PC-3 (cell line): ENCODE measurements around the gene RANBP10. TPM values are rescaled to one million over a fixed set of nuclear protein-coding genes. Genes with fewer than 3 reads are reported as not detected.

Experiments used
- ATAC-seq: fragments of 200-7000 bp; cut with Tn5 transposase; 2 replicates; pipeline ENCODE4 v1.9.1; 2020; ENCODE audit warnings: mild to moderate bottlenecking, moderate library complexity
- BruUV-seq: library from RNA; stranded (reverse); fragments of 400-500 nt; replicated peaks from 2 replicates; lab custom pipeline; 2021; lab: Mats Ljungman, UMichigan
- CTCF ChIA-PET: fragments of 300-600 bp; sonication (Branson Sonifier 250); formaldehyde crosslinking; loops from one replicate; lab custom pipeline; 2022; ENCODE audit warnings: antibody characterized with exemption; lab: Charles Lee
- POLR2A ChIA-PET: fragments of 300-600 bp; sonication (Branson Sonifier 250); formaldehyde crosslinking; loops from one replicate; lab custom pipeline; 2022; ENCODE audit warnings: antibody characterized with exemption; ENCODE audit not compliant: unreplicated experiment; lab: Charles Lee
- DNase-seq: peaks from one replicate; pipeline ENCODE4 v3.0.0-alpha.2; 2015
- H2AFZ ChIP-seq: fragments of 300-600 bp; sonication (generic); 2 replicates; pipeline ENCODE4 v1.6.0; 2016; ENCODE audit warnings: antibody characterized with exemption, low read length
- H3F3A ChIP-seq: fragments of 300-600 bp; sonication (generic); one replicate; pipeline ENCODE4 v1.6.0; 2017; ENCODE audit warnings: antibody characterized with exemption, low read length, control low read depth, mild to moderate bottlenecking; ENCODE audit not compliant: unreplicated experiment
- H3K27ac ChIP-seq: fragments of 300-600 bp; sonication (generic); 2 replicates; pipeline ENCODE4 v1.5.1; 2016; ENCODE audit warnings: mild to moderate bottlenecking, low read length
- H3K27me3 ChIP-seq: fragments of 300-600 bp; sonication (generic); 2 replicates; pipeline ENCODE4 v1.6.1; 2016; ENCODE audit warnings: low read length, mixed read lengths
- H3K36me3 ChIP-seq: fragments of 300-600 bp; sonication (generic); 2 replicates; pipeline ENCODE4 v1.6.1; 2016; ENCODE audit warnings: low read depth, mixed run types, low read length, mixed read lengths
- H3K4me1 ChIP-seq: fragments of 300-600 bp; sonication (generic); 2 replicates; pipeline ENCODE4 v1.5.1; 2016; ENCODE audit warnings: low read length; ENCODE audit not compliant: insufficient read depth
- H3K4me2 ChIP-seq: fragments of 300-600 bp; sonication (generic); 2 replicates; pipeline ENCODE4 v1.6.0; 2016; ENCODE audit warnings: low read length
- H3K4me3 ChIP-seq: fragments of 300-600 bp; sonication (generic); 2 replicates; pipeline ENCODE4 v1.5.1; 2016; ENCODE audit warnings: mild to moderate bottlenecking, low read length, mixed read lengths
- H3K79me2 ChIP-seq: fragments of 300-600 bp; sonication (generic); 2 replicates; pipeline ENCODE4 v1.6.1; 2017; ENCODE audit warnings: low read length, mixed read lengths
- H3K9ac ChIP-seq: fragments of 300-600 bp; sonication (generic); 2 replicates; pipeline ENCODE4 v1.6.0; 2016; ENCODE audit warnings: mild to moderate bottlenecking, low read length
- H3K9me2 ChIP-seq: fragments of 300-600 bp; sonication (generic); replicated peaks from 2 replicates; pipeline ENCODE4 v1.6.1; 2016; ENCODE audit warnings: mixed run types, low read length, mixed read lengths
- H3K9me3 ChIP-seq: fragments of 300-600 bp; sonication (generic); 2 replicates; pipeline ENCODE4 v1.6.1; 2016; ENCODE audit warnings: low read length, mixed read lengths
- H4K20me1 ChIP-seq: fragments of 300-600 bp; sonication (generic); 2 replicates; pipeline ENCODE4 v1.6.1; 2016; ENCODE audit warnings: low read length, mixed read lengths
- CTCF ChIP-seq: fragments of 300-600 bp; sonication (generic); conservative IDR thresholded peaks from 2 replicates; pipeline ENCODE4 v1.5.1; 2017; ENCODE audit warnings: antibody characterized with exemption, low read depth, mild to moderate bottlenecking, low read length
- EZH2 ChIP-seq: fragments of 300-600 bp; sonication (generic); IDR thresholded peaks from one replicate; pipeline ENCODE4 v1.6.1; 2017; ENCODE audit warnings: antibody characterized with exemption, mild to moderate bottlenecking, low read length; ENCODE audit not compliant: unreplicated experiment
- EZH2phosphoT487 ChIP-seq: fragments of 300-600 bp; sonication (generic); IDR thresholded peaks from 2 replicates; pipeline ENCODE4 v1.6.1; 2018; ENCODE audit warnings: mild to moderate bottlenecking, antibody characterized with exemption, low read length, borderline replicate concordance
- intact Hi-C: fragments of 100-400 bp; cut with micrococcal nuclease; formaldehyde crosslinking; loops from 2 replicates; pipeline ENCODE4 v1.9.0; 2023
- total RNA-seq: library from RNA; depleted of rRNA; stranded (reverse); fragments of >200 nt; gene quantifications from 2 replicates; pipeline ENCODE4 v1.2.3, GENCODE V29; 2014

The RANBP10 gene
- total RNA-seq, 1 experiment from 2014 or later: 5.5 TPM

GRCh38 chr16:67746846-67747245, 59.5 kb downstream of the RANBP10 start:
- Histone ChIP-seq H3K36me3 (no peaks in the 10 kb centered on the region), H3K9me3 (no peaks in the 10 kb centered on the region), H3K4me2 (no peak overlapping the region), H3K4me3 (no peak overlapping the region), H4K20me1 (no peaks in the 10 kb centered on the region), H3K27me3 (no peaks in the 10 kb centered on the region), H3K9me2 (no peaks in the 10 kb centered on the region), H3K27ac (no peak overlapping the region), H3K79me2 (no peaks in the 10 kb centered on the region), H3F3A (no peaks in the 10 kb centered on the region), H3K4me1 (no peaks in the 10 kb centered on the region), H3K9ac (no peak overlapping the region), H2AFZ (no peak overlapping the region)
- ChIA-PET CTCF (no interaction called here), POLR2A (no interaction called here)
- DNase-seq (no peak), ATAC-seq (no peak)
- BruUV-seq: no TSS peak
- no peak for TF ChIP-seq EZH2phosphoT487
- no peak for TF ChIP-seq EZH2
- no peak for TF ChIP-seq CTCF
- intact Hi-C loops: no loop called here

- no peak overlapping the region for H2AFZ ChIP-seq
- no peaks in the 10 kb centered on the region for H3K79me2 ChIP-seq
- H3K27ac ChIP-seq: no peak overlapping the region
- H3K4me1 ChIP-seq: no peaks in the 10 kb centered on the region
- no peaks in the 10 kb centered on the region for H3K27me3 ChIP-seq
- no peak for ATAC-seq
- no peak overlapping the region for H3K4me2 ChIP-seq
- ChIA-PET CTCF (no interaction called here), POLR2A (interaction anchor here (0.7 to 1.0 kb wide), 2 partner anchors 15 to 22 kb away, joined by 3 to 4 read pairs; no protein-coding TSS in a partner anchor)
- TF ChIP-seq EZH2 (no peak), CTCF (no peak), EZH2phosphoT487 (no peak)
- H3K9me2 ChIP-seq: no peaks in the 10 kb centered on the region
- no peak overlapping the region for H3K4me3 ChIP-seq
- H3K9me3 ChIP-seq: no peaks in the 10 kb centered on the region
- H4K20me1 ChIP-seq: no peaks in the 10 kb centered on the region
- DNase-seq: no peak
- H3K9ac ChIP-seq: no peak overlapping the region
- H3K36me3 ChIP-seq: no peaks in the 10 kb centered on the region
- no peaks in the 10 kb centered on the region for H3F3A ChIP-seq
- intact Hi-C loops: no loop called here
- no TSS peak for BruUV-seq
These were observed 65.2 kb downstream of the RANBP10 start for GRCh38 chr16:67741118-67741517.

- H3K36me3 ChIP-seq: no peaks in the 10 kb centered on the region
- H3K79me2 ChIP-seq: no peaks in the 10 kb centered on the region
- ATAC-seq: no peak
- POLR2A ChIA-PET: interaction anchor here (0.7 to 1.0 kb wide), 2 partner anchors 14 to 21 kb away, joined by 3 to 4 read pairs; no protein-coding TSS in a partner anchor
- no peak overlapping the region for H3K4me2 ChIP-seq
- intact Hi-C loops: no loop called here
- no peak overlapping the region for H3K4me3 ChIP-seq
- no peak overlapping the region for H3K27ac ChIP-seq
- H3F3A ChIP-seq: no peaks in the 10 kb centered on the region
- no TSS peak for BruUV-seq
- no peaks in the 10 kb centered on the region for H3K9me3 ChIP-seq
- H3K9me2 ChIP-seq: no peaks in the 10 kb centered on the region
- H3K4me1 ChIP-seq: no peaks in the 10 kb centered on the region
- no peaks in the 10 kb centered on the region for H4K20me1 ChIP-seq
- H3K9ac ChIP-seq: no peak overlapping the region
- no peaks in the 10 kb centered on the region for H3K27me3 ChIP-seq
- CTCF ChIA-PET: no interaction called here
- no peak for DNase-seq
- H2AFZ ChIP-seq: no peak overlapping the region
- TF ChIP-seq CTCF: no peak
- no peak for TF ChIP-seq EZH2phosphoT487
- no peak for TF ChIP-seq EZH2
These were observed 66.0 kb downstream of the RANBP10 start for GRCh38 chr16:67740391-67740790.
